ENCODE results near the gene CETP.
"Not testable (repeated sequence)": the region's sequence is repeated elsewhere in the genome, so short reads cannot be mapped to it uniquely, and the experiment has no call there.

The CETP gene

GRCh38 chr16:57000271-57001025 lies 38.7 kb downstream of the CETP start:
- peak; percentile 49 to 65 for DNase-seq

GRCh38 chr16:57001026-57001679 lies 39.4 kb downstream of the CETP start:
- no peak for DNase-seq

GRCh38 chr16:57003439-57004386 lies 42.0 kb downstream of the CETP start:
- no peak for DNase-seq

GRCh38 chr16:57004387-57005250 lies 42.9 kb downstream of the CETP start:
- DNase-seq: no peak

- DNase-seq: not testable (repeated sequence)
Measured at GRCh38 chr16:57005597-57005996, 43.8 kb downstream of the CETP start.

- DNase-seq: no peak
Measured at GRCh38 chr16:57007050-57007449, 45.3 kb downstream of the CETP start.

GRCh38 chr16:57007530-57007929 lies 45.8 kb downstream of the CETP start:
- no peak for DNase-seq

GRCh38 chr16:57008440-57008839 lies 46.7 kb downstream of the CETP start:
- no peak for DNase-seq

- no peak for DNase-seq
Measured at GRCh38 chr16:57009643-57010170, 48.0 kb downstream of the CETP start.

- no peak for DNase-seq
Measured at GRCh38 chr16:57012353-57012752, 50.6 kb downstream of the CETP start.

GRCh38 chr16:57013229-57013628 lies 51.5 kb downstream of the CETP start:
- no peak for DNase-seq

- DNase-seq: peak; percentile 49 to 70
Measured at GRCh38 chr16:57013902-57014301, 52.2 kb downstream of the CETP start.

- DNase-seq: no peak
Measured at GRCh38 chr16:57016301-57016700, 54.6 kb downstream of the CETP start.

- DNase-seq: no peak
Measured at GRCh38 chr16:57016831-57017230, 55.1 kb downstream of the CETP start.

GRCh38 chr16:57017251-57017650 lies 55.5 kb downstream of the CETP start:
- DNase-seq: no peak

GRCh38 chr16:57019746-57020145 lies 58.0 kb downstream of the CETP start:
- no peak for DNase-seq

- DNase-seq: no peak
Measured at GRCh38 chr16:57020651-57021050, 58.9 kb downstream of the CETP start.

- DNase-seq: no peak
Measured at GRCh38 chr16:57021757-57022156, 60.0 kb downstream of the CETP start.

- DNase-seq: no peak
Measured at GRCh38 chr16:57022445-57022844, 60.7 kb downstream of the CETP start.

GRCh38 chr16:57023541-57024249 lies 61.9 kb downstream of the CETP start:
- DNase-seq: no peak

GRCh38 chr16:57024894-57025680 lies 63.3 kb downstream of the CETP start:
- DNase-seq: no peak
